ENCODE data around the gene MYBPC2.
"Not testable (repeated sequence)": the region's sequence is repeated elsewhere in the genome, so short reads cannot be mapped to it uniquely, and the experiment has no call there.

MYBPC2 gene

GRCh38 chr19:50461066-50461875 lies 28.6 kb downstream of the MYBPC2 start:
- no peak for DNase-seq

DNA sequence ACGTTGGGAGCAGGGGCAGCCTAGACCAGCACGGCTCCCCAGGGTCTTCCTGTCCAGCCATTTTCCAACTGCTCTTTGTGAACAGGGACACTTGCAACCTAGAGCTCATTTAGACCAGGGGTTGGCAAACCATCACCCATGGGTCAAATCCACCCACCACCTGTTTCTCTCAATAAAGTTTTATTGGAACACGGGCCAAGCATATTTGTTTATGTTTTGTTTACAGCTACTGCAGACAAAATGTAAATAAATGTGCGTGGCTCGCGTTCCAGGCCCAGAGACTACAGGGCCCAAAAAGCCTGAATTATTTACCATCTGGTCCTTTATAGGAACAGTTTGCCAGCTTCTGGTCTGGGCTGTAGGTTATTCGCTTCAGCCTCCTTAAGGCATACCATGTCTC lies 30.3 kb downstream of the MYBPC2 start:
- no peak for DNase-seq

GRCh38 chr19:50464348-50464747 lies 31.7 kb downstream of the MYBPC2 start:
- DNase-seq: no peak

- DNase-seq: no peak
Observed at GRCh38 chr19:50465000-50465399, 32.3 kb downstream of the MYBPC2 start.

- DNase-seq: no peak
Observed at GRCh38 chr19:50465986-50466705, 33.5 kb downstream of the MYBPC2 start.

GRCh38 chr19:50466706-50467039 lies 34.0 kb downstream of the MYBPC2 start:
- no peak for DNase-seq

DNA sequence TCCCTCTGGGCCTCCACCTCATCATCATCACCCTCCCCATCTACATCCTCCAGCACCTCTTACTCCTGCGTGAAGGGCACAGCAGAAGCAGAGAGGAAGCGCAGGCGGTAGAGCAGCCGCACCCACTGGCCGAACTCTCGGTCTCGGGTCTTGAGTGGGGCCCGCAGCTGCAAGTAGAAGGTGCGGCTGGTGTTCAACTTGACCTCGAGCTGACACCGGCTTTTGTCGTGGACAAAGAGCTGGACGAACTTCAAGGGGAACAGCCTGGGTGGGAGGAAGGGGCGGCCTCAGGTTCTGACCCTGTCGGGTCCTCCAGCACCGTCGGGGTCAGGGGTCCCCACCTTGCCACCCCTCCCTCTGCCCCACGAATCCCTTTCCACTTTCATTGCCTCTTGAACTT lies 34.9 kb downstream of the MYBPC2 start:
- no peak for DNase-seq

GRCh38 chr19:50468818-50469217 lies 36.1 kb downstream of the MYBPC2 start:
- no peak for DNase-seq

- DNase-seq: not testable (repeated sequence)
Observed at GRCh38 chr19:50473336-50473735, 40.6 kb downstream of the MYBPC2 start.

DNA sequence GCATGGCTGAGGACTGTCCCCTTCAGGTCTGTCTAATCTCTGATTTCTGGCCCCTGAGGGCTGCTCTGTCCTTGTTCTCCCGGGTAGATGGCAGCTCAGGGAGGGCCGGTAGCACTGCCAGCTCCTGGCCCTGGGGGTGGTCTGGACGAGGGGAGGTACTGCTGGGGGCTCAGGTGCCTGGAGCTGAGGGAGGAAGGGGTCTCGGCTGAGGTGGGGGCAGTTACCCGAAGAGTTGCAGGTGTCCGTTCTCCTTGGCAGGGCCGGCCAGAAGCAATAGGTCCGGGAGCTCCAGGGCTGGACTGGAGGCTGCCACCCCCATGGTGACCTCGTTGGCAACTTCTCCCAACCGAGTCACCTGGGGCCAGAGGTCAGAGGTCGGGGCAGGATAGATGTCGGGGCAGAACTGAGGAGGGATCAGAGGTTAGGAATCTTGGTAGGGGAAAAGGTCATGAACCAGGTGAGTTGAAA lies 42.4 kb downstream of the MYBPC2 start:
- DNase-seq: no peak

GRCh38 chr19:50475736-50476223 lies 43.1 kb downstream of the MYBPC2 start:
- no peak for DNase-seq

- DNase-seq: peak; percentile 36
Observed at GRCh38 chr19:50476224-50476906, 43.7 kb downstream of the MYBPC2 start, which contains the start of the genes EMC10 and GARIN5A. Gene EMC10, plus strand, starts transcription at chr19:50476507. Its CDS starts 38 bp downstream, at chr19:50476545. Gene GARIN5A, minus strand, starts transcription at chr19:50476848. Its CDS starts 460 bp downstream, at chr19:50476388.

DNA sequence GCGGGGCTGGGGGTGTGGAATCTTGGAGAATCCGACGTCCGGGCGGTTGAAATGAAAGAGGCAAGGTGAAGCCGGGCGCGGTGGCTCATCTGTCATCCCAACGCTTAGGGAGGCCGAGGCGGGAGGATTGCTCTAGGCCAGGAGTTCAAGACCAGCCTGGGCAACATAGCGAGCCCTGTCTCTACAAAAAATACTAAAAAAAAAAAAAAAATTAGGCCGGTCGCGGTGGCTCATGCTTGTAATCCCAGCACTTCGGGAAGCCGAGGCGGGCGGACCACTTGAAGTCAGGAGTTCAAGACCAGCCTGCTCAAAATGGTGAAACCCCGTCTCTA lies 44.2 kb downstream of the MYBPC2 start:
- no peak for DNase-seq

DNA sequence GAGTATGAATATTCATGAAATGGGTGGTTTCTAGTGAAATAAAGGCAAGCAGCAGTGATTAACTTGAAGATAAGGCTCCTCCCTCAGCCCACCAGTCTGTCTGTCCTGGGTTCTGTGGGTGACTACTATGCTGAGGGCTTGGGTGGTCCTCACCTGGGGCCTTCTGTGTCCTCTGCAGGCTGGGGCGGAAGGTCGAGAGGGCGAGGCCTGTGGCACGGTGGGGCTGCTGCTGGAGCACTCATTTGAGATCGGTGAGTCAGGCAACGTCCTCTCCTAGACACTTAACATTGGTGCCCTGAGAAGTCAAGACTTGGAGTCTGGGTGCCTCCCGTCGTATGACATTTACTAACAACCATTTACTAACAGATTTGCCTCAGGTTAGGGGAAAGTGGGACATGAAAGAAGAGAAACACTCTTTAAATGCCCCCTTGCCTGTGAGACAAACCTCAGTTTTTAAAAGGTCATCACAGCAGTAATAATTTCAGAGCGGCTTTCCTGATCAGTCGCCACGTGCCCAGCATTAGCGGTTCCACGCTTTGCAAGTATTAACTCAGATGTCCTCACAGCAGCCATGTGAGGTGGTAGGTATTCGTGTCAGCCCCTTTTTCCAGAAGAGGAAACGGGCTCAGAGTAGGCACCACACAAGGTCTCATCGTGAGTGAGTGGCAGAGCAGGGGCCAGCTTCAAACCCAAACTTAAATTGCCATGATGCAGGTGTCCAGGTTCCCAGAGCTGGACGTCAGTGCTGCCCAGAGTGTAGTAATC lies 45.2 kb downstream of the MYBPC2 start:
- no peak for DNase-seq

GRCh38 chr19:50478901-50479715 lies 46.4 kb downstream of the MYBPC2 start:
- DNase-seq: no peak

DNA sequence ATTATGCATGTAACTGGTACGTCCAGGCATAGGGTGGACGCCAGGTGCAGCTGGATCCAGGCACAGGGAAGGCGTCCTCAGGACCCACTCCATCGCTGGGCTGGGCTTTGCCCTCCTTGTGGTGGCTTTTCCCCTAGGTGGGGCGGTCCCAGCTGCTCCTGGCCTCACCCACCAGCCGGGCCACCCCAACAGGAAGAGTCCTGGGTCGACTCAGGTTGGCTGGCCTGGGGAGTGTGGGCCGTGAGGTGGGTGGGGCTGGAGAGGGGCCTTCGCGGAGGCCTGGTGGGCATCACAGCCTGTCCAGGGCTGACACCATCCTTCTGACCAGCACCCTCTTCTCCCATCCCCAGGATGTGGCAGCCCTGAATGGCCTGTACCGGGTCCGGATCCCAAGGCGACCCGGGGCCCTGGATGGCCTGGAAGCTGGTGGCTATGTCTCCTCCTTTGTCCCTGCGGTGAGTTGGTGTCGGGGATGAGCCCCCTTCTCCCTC lies 47.1 kb downstream of the MYBPC2 start:
- DNase-seq: no peak

DNA sequence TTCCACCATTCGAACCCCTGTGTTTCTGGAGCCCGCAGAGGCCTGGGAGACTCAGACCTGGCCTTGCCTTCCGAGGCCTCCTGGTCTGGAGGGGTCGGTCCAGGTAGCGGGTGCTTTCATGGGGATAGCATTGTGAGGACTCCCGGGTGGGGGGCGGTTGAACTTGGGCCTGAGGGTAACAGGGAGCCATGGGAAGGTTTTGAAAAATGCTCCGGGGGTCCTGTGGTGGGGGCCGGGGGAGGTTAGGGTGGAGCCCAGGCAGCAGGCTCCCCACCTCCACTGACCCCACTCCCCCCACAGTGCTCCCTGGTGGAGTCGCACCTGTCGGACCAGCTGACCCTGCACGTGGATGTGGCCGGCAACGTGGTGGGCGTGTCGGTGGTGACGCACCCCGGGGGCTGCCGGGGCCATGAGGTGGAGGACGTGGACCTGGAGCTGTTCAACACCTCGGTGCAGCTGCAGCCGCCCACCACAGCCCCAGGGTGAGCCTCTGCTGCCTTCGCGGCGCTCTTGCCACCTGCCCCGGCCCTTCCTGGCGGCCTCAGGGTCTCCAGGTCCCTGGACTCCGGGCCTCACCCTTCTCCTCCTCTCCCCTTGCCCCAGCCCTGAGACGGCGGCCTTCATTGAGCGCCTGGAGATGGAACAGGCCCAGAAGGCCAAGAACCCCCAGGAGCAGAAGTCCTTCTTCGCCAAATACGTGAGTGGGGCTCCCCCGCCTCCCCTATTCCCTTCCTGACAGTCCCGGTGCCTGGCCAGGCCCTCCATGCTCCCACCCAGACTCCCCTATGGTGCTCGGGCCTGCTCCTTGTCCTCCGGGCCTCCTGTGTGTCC lies 47.8 kb downstream of the MYBPC2 start:
- DNase-seq: no peak

GRCh38 chr19:50481351-50482149 lies 48.9 kb downstream of the MYBPC2 start:
- DNase-seq: no peak

- DNase-seq: no peak
Observed at GRCh38 chr19:50482271-50482855, 49.7 kb downstream of the MYBPC2 start.

Data from GF-D8 (cell line).